HEK293 (cell line): ENCODE data around the gene CRTC1.

Experiments
- CTCF ChIA-PET: fragments of 350-600 bp; formaldehyde crosslinking; extraction: SDS; loops from one replicate; lab custom pipeline; 2021; ENCODE audit warnings: antibody characterized with exemption; lab: Yijun Ruan, JAX
- POLR2A ChIA-PET: fragments of 300-600 bp; formaldehyde crosslinking; extraction: SDS; loops from one replicate; lab custom pipeline; 2020; ENCODE audit warnings: antibody characterized with exemption, inconsistent platforms; lab: Yijun Ruan, JAX
- H3K27ac ChIP-seq: fragments of 200-500 bp; sonication (Bioruptor generic); 2 replicates; pipeline ENCODE4 v1.5.1; 2014; ENCODE audit warnings: low read depth, low read length, control low read depth, inconsistent platforms; ENCODE audit errors: extremely low read depth
- H3K36me3 ChIP-seq, 2 experiments: fragments of 200-500 bp in 1 of 2; sonication (Bioruptor generic) in 1 of 2; 1 replicate in 1 of 2; 2 replicates in 1 of 2; pipeline ENCODE4 v1.5.1; 2014 to 2017; ENCODE audit warnings: inconsistent platforms in 2 of 2, low read length in 2 of 2; ENCODE audit not compliant: control insufficient read depth in 2 of 2, insufficient read depth in 1 of 2
- H3K4me1 ChIP-seq: fragments of 200-500 bp; sonication (Bioruptor generic); 2 replicates; pipeline ENCODE4 v1.5.1; 2014; ENCODE audit warnings: mild to moderate bottlenecking, low read length, inconsistent platforms; ENCODE audit not compliant: control insufficient read depth, insufficient read depth
- H3K4me3 ChIP-seq: 2 replicates; pipeline ENCODE4 v1.5.1; 2011; ENCODE audit warnings: low read depth, mild to moderate bottlenecking, control low read depth, low read length, moderate library complexity
- H3K9me3 ChIP-seq: fragments of 200-500 bp; sonication (Bioruptor generic); 2 replicates; pipeline ENCODE4 v1.5.1; 2014; ENCODE audit warnings: low read depth, low read length, inconsistent platforms; ENCODE audit not compliant: control insufficient read depth, insufficient read depth
- INSM2 ChIP-seq: fragments of 450-650 bp; formaldehyde crosslinking; IDR thresholded peaks from 2 replicates; pipeline ENCODE4 v1.5.1; 2016; ENCODE audit warnings: missing biosample characterization, missing genetic modification characterization
- KLF10 ChIP-seq: fragments of 450-650 bp; IDR thresholded peaks from 2 replicates; pipeline ENCODE4 v1.5.1; 2018; ENCODE audit warnings: missing biosample characterization, mild to moderate bottlenecking, missing genetic modification characterization
- TRIM28 ChIP-seq: IDR thresholded peaks from 2 replicates; pipeline ENCODE4 v1.6.1; 2011; ENCODE audit warnings: low read length, control low read depth, borderline replicate concordance
- YY2 ChIP-seq: fragments of 450-650 bp; formaldehyde crosslinking; IDR thresholded peaks from 2 replicates; pipeline ENCODE4 v1.5.1; 2016; ENCODE audit warnings: missing biosample characterization, missing genetic modification characterization
- ZFHX2 ChIP-seq: fragments of 450-650 bp; formaldehyde crosslinking; conservative IDR thresholded peaks from 2 replicates; pipeline ENCODE4 v1.5.1; 2016; ENCODE audit warnings: missing biosample characterization, missing genetic modification characterization
- ZFP41 ChIP-seq: fragments of 450-650 bp; formaldehyde crosslinking; IDR thresholded peaks from 2 replicates; pipeline ENCODE4 v1.5.1; 2016; ENCODE audit warnings: missing biosample characterization, missing genetic modification characterization, borderline replicate concordance
- ZNF132 ChIP-seq: fragments of 450-650 bp; formaldehyde crosslinking; IDR thresholded peaks from 2 replicates; pipeline ENCODE4 v1.5.1; 2017; ENCODE audit warnings: missing biosample characterization, missing genetic modification characterization, borderline replicate concordance
- ZNF211 ChIP-seq: fragments of 450-650 bp; formaldehyde crosslinking; IDR thresholded peaks from 2 replicates; pipeline ENCODE4 v1.5.1; 2016; ENCODE audit warnings: low read depth, missing biosample characterization, missing genetic modification characterization
- ZNF266 ChIP-seq: fragments of 450-650 bp; formaldehyde crosslinking; IDR thresholded peaks from 2 replicates; pipeline ENCODE4 v1.5.1; 2016; ENCODE audit warnings: missing biosample characterization, missing genetic modification characterization, low read depth
- ZNF292 ChIP-seq: fragments of 450-650 bp; formaldehyde crosslinking; IDR thresholded peaks from 2 replicates; pipeline ENCODE4 v1.5.1; 2016; ENCODE audit warnings: low read depth, missing biosample characterization, missing genetic modification characterization, borderline replicate concordance
- ZNF394 ChIP-seq: fragments of 450-650 bp; formaldehyde crosslinking; IDR thresholded peaks from 2 replicates; pipeline ENCODE4 v1.5.1; 2016; ENCODE audit warnings: missing biosample characterization, missing genetic modification characterization, mild to moderate bottlenecking, moderate library complexity, borderline replicate concordance
- ZNF416 ChIP-seq: fragments of 450-650 bp; formaldehyde crosslinking; IDR thresholded peaks from 2 replicates; pipeline ENCODE4 v1.5.1; 2016; ENCODE audit warnings: missing biosample characterization, missing genetic modification characterization
- ZNF426 ChIP-seq: fragments of 450-650 bp; formaldehyde crosslinking; IDR thresholded peaks from 2 replicates; pipeline ENCODE4 v1.5.1; 2017; ENCODE audit warnings: missing biosample characterization, missing genetic modification characterization, mild to moderate bottlenecking, inconsistent platforms, moderate library complexity
- ZNF473 ChIP-seq: fragments of 450-650 bp; formaldehyde crosslinking; IDR thresholded peaks from 2 replicates; pipeline ENCODE4 v1.5.1; 2017; ENCODE audit warnings: missing biosample characterization, missing genetic modification characterization
- ZNF585B ChIP-seq: fragments of 450-650 bp; formaldehyde crosslinking; IDR thresholded peaks from 2 replicates; pipeline ENCODE4 v1.5.1; 2016; ENCODE audit warnings: missing biosample characterization, missing genetic modification characterization
- ZNF629 ChIP-seq: fragments of 450-650 bp; formaldehyde crosslinking; IDR thresholded peaks from 2 replicates; pipeline ENCODE4 v1.5.1; 2017; ENCODE audit warnings: missing biosample characterization, missing genetic modification characterization
- ZNF664 ChIP-seq: fragments of 450-650 bp; formaldehyde crosslinking; IDR thresholded peaks from 2 replicates; pipeline ENCODE4 v1.5.1; 2016; ENCODE audit warnings: missing biosample characterization, missing genetic modification characterization
- ZNF670 ChIP-seq: fragments of 450-650 bp; formaldehyde crosslinking; IDR thresholded peaks from 2 replicates; pipeline ENCODE4 v1.5.1; 2016; ENCODE audit warnings: missing biosample characterization, missing genetic modification characterization, low read depth
- ZNF768 ChIP-seq: fragments of 450-650 bp; formaldehyde crosslinking; IDR thresholded peaks from 2 replicates; pipeline ENCODE4 v1.5.1; 2018; ENCODE audit warnings: missing biosample characterization, mild to moderate bottlenecking, missing genetic modification characterization
- ZNF785 ChIP-seq: fragments of 450-650 bp; formaldehyde crosslinking; IDR thresholded peaks from 2 replicates; pipeline ENCODE4 v1.5.1; 2016; ENCODE audit warnings: missing biosample characterization, missing genetic modification characterization
- TF ChIP-seq, protein P1 (sequence below): fragments of 450-650 bp; formaldehyde crosslinking; IDR thresholded peaks from 2 replicates; pipeline ENCODE4 v1.5.1; 2016; ENCODE audit warnings: missing biosample characterization, missing genetic modification characterization, low read depth

CRTC1 gene

GRCh38 chr19:18794029-18794313 is 110.5 kb downstream of the CRTC1 start:
- no peaks in the 10 kb centered on the region for H3K36me3 ChIP-seq
- no peak overlapping the region for H3K4me3 ChIP-seq
- ChIA-PET POLR2A (interaction anchor here (0.6 kb wide), 1 partner anchor 455 kb away, joined by 3 read pairs; no protein-coding TSS in a partner anchor), CTCF (interaction anchor here (0.6 kb wide), 1 partner anchor 47 kb away, joined by 3 read pairs; no protein-coding TSS in a partner anchor)
- no peaks in the 10 kb centered on the region for H3K9me3 ChIP-seq
- TF ChIP-seq KLF10 (tag by site-specific recombination) (no peak), ZNF670 (tag by site-specific recombination) (no peak), ZNF416 (tag by site-specific recombination) (no peak), ZNF132 (tag by site-specific recombination) (no peak), ZFP41 (no peak), ZNF292 (tag by site-specific recombination) (no peak), ZNF785 (tag by site-specific recombination) (no peak), ZNF394 (tag by site-specific recombination) (no peak), ZFHX2 (tag by site-specific recombination) (no peak), TRIM28 (no peak), ZNF426 (tag by site-specific recombination) (no peak), YY2 (tag by site-specific recombination) (no peak), ZNF585B (tag by site-specific recombination) (no peak), ZNF664 (tag by site-specific recombination) (no peak), ZNF629 (tag by site-specific recombination) (no peak), ZNF266 (no peak), ZNF211 (tag by site-specific recombination) (no peak), ZNF473 (tag by site-specific recombination) (no peak)
- TF ChIP-seq, protein P1, sequence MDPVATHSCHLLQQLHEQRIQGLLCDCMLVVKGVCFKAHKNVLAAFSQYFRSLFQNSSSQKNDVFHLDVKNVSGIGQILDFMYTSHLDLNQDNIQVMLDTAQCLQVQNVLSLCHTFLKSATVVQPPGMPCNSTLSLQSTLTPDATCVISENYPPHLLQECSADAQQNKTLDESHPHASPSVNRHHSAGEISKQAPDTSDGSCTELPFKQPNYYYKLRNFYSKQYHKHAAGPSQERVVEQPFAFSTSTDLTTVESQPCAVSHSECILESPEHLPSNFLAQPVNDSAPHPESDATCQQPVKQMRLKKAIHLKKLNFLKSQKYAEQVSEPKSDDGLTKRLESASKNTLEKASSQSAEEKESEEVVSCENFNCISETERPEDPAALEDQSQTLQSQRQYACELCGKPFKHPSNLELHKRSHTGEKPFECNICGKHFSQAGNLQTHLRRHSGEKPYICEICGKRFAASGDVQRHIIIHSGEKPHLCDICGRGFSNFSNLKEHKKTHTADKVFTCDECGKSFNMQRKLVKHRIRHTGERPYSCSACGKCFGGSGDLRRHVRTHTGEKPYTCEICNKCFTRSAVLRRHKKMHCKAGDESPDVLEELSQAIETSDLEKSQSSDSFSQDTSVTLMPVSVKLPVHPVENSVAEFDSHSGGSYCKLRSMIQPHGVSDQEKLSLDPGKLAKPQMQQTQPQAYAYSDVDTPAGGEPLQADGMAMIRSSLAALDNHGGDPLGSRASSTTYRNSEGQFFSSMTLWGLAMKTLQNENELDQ (tag by site-specific recombination) = no peak
- no peaks in the 10 kb centered on the region for H3K4me1 ChIP-seq
- H3K27ac ChIP-seq = no peak overlapping the region

DNA sequence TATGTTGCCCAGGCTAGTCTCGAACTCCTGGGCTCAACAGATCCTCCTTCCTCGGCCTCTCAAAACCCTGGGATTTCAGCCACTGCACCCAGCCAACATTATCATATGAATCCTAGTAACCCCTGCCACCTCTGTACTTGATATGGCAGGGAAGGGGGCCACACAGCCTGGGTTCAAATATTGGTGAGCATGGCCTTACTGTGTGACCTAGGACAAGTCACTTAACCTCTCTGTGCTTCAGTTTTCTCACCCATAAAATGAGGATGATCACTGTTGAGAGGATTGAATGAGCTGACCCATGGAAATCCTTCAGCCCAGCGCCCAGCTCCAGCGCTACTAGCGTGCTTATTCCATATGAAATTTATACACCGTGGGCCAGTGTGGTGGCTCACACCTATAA is 111.2 kb downstream of the CRTC1 start:
- POLR2A ChIA-PET = interaction anchor here (0.6 to 0.8 kb wide), 2 partner anchors 37 to 456 kb away, joined by 3 read pairs; partner anchors contain the start of gene UPF1
- no peaks in the 10 kb centered on the region for H3K9me3 ChIP-seq
- H3K4me1 ChIP-seq = no peaks in the 10 kb centered on the region
- H3K4me3 ChIP-seq = no peak overlapping the region
- TF ChIP-seq INSM2 (tag by site-specific recombination) (no peak), ZNF768 (tag by site-specific recombination) (0 out of 2 replicates have a peak, but pooled peaks have one; percentile 9)
- H3K27ac ChIP-seq = no peak overlapping the region
- CTCF ChIA-PET = interaction anchor here (0.6 kb wide), 1 partner anchor 47 kb away, joined by 3 read pairs; no protein-coding TSS in a partner anchor
- no peaks in the 10 kb centered on the region for H3K36me3 ChIP-seq
